ENCODE data around the gene SREBF2.

- TF ChIP-seq POLR2AphosphoS5 (IDR thresholded peaks at IDR 0.05), result no peak
- TF ChIP-seq POLR2A (IDR thresholded peaks at IDR 0.05), result no peak
- no peak for TF ChIP-seq CTCF (IDR thresholded peaks at IDR 0.05)
Observed at GRCh38 chr22:41932353-41932752, 99.4 kb downstream of the SREBF2 start.

Measured in upper lobe of left lung (tissue), 4 donors.